MG63 (cell line): ENCODE measurements around the gene CUX1. TPM values are rescaled to one million over a fixed set of nuclear protein-coding genes. Genes with fewer than 3 reads are reported as not detected.
"Not testable (repeated sequence)": the region's sequence is repeated elsewhere in the genome, so short reads cannot be mapped to it uniquely, and the experiment has no call there.

Experiments
- DNase-seq: peaks from one replicate; pipeline ENCODE4 v3.0.0-alpha.2; 2020
- H3K27me3 ChIP-seq: fragments of 250-450 bp; sonication (Bioruptor Pico); 2 replicates; pipeline ENCODE4 v1.5.1; 2020; ENCODE audit warnings: mild to moderate bottlenecking, moderate library complexity
- H3K36me3 ChIP-seq: fragments of 250-450 bp; sonication (Bioruptor Pico); 2 replicates; pipeline ENCODE4 v1.5.1; 2020; ENCODE audit warnings: mild to moderate bottlenecking, moderate library complexity
- H3K4me3 ChIP-seq: fragments of 250-450 bp; sonication (Bioruptor Pico); 2 replicates; pipeline ENCODE4 v1.5.1; 2020; ENCODE audit warnings: mild to moderate bottlenecking, moderate library complexity
- H3K9me3 ChIP-seq: fragments of 250-450 bp; sonication (Bioruptor Pico); 2 replicates; pipeline ENCODE4 v1.5.1; 2020; ENCODE audit warnings: mild to moderate bottlenecking, moderate library complexity
- total RNA-seq: library from RNA; depleted of rRNA; stranded (reverse); fragments of >200 nt; shearing (Covaris generic); gene quantifications from 2 replicates; pipeline ENCODE4 v1.2.3, GENCODE V29; 2014; ENCODE audit warnings: low replicate concordance

Gene CUX1
- total RNA-seq, 1 experiment from 2014 or later, result 7.1 TPM

DNA sequence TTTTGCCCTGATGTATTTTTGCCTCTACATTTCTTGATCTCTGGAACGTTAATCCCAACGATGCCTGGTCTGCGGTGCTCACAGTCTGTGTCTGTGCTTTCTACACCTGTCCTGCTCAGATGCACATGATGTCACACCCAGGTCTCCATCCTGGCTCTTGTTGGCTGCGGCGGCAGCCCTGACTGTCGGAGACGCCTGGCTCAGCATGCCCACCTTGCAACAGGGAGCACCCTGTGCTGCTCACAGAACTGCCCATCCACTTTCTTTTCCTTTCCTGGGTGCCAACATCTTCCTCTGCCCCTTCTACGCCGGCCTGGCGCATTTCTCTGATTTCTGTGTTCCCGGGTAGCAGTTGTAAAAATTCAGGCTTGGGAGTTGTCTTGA, 106.2 kb downstream of the CUX1 start:
- Histone ChIP-seq H3K36me3 (no peaks in the 10 kb centered on the region), H3K9me3 (no peaks in the 10 kb centered on the region), H3K4me3 (no peak overlapping the region), H3K27me3 (no peaks in the 10 kb centered on the region)
- no peak for DNase-seq

DNA sequence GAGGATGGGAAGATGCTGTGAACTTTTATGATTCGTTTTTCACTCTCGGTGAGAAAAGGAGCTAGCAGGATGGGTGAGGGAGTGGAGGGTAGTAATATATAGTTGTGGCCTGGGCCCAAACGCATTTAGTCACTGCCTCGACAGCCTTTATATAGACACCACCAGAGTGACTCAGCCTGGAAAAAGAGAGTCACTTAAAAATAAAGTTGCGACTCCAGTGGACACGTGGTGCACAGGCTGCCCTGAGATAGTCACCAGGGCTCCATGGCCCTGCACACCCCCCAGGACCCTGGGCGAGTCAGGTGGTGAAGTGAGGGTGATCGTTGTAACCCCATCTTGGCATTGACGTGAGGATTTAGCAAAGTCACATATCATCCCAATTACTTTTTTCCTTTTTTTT, 106.7 kb downstream of the CUX1 start:
- Histone ChIP-seq H3K27me3 (no peaks in the 10 kb centered on the region), H3K4me3 (no peak overlapping the region), H3K9me3 (no peaks in the 10 kb centered on the region), H3K36me3 (no peaks in the 10 kb centered on the region)
- peak; percentile 66 for DNase-seq

DNA sequence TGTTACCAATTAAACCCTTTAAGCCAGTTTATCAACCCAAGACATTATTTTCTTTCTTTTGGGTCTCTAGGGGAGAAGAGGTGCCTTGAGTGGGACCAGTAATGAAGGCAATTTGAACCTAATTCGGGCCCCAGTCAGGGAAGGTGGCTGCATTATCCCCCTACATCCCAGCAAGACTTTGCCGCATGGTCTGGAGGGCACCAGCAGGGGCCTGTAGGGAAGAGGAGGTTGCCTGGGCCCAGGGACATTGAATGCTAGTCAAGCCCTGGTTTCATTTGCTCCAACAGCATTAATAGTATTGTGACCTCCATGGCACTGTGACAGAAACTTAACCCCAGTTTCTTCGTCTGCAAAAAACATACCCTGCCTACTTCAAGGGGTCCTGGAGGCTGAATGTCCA, 108.8 kb downstream of the CUX1 start:
- H3K36me3 ChIP-seq, result no peaks in the 10 kb centered on the region
- H3K4me3 ChIP-seq, result no peak overlapping the region
- H3K9me3 ChIP-seq, result no peaks in the 10 kb centered on the region
- no peaks in the 10 kb centered on the region for H3K27me3 ChIP-seq
- no peak for DNase-seq

DNA sequence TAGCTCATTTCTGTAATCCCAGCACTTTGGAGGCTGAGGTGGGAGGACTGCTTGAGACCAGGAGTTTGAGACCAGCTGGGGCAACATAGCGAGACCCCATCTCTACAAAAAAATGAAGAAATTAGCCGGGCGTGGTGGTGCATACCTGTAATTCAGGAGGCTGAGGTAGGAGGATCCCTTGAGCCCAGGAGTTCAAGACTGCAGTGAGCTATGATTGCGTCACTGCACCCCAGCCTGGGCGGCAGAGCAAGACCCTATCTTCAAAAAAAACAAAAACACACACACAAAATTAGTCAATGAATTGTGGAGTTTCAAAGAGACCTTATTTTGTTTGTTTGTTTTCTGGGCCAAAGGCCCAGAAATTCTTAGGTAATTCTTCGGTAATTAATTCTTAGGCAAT, 110.0 kb downstream of the CUX1 start:
- Histone ChIP-seq H3K9me3 (no peaks in the 10 kb centered on the region), H3K4me3 (no peak overlapping the region), H3K27me3 (no peaks in the 10 kb centered on the region), H3K36me3 (no peaks in the 10 kb centered on the region)
- no peak for DNase-seq

DNA sequence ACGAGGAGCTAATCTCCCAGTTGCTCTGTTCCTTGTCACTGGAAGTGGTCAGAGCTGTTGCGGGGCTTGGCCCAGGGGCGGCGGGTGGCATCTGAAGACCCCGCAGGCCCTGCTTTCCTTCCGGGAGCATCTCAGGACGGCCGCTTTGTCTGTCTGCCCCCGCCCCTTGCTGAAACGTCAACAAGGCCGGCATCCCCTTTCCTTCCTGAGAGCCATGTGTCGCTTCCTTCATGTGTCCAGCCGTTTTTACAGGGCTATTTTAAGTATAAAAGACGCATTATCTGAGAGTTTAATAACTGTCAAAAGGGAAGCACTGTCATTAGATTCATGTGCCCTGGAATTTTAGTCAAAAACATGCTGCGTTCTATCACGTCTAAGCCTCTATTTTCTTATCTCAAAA, 110.4 kb downstream of the CUX1 start:
- Histone ChIP-seq H3K36me3 (no peaks in the 10 kb centered on the region), H3K9me3 (no peaks in the 10 kb centered on the region), H3K4me3 (no peak overlapping the region), H3K27me3 (no peaks in the 10 kb centered on the region)
- no peak for DNase-seq

DNA sequence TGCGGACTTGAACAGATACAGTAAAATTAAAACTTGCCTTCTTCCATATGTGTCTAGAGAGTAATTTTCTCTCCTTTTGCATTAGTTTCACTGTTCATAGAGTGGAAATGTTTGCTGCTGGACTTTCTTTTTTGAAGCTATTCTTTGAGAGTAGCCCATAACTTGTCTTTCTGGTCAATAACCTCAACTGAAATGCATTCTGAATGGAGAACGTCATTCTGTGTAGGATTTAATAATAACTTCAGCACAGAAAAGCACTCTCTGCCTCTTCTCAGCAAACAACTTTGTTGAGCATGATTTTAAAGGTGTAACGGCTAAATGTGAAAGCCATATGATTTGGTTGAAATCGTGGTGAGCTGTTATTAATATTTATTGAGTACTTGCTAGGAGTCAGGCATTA, 111.8 kb downstream of the CUX1 start:
- DNase-seq, result no peak
- no peaks in the 10 kb centered on the region for H3K27me3 ChIP-seq
- no peaks in the 10 kb centered on the region for H3K36me3 ChIP-seq
- H3K9me3 ChIP-seq, result no peaks in the 10 kb centered on the region
- no peak overlapping the region for H3K4me3 ChIP-seq

DNA sequence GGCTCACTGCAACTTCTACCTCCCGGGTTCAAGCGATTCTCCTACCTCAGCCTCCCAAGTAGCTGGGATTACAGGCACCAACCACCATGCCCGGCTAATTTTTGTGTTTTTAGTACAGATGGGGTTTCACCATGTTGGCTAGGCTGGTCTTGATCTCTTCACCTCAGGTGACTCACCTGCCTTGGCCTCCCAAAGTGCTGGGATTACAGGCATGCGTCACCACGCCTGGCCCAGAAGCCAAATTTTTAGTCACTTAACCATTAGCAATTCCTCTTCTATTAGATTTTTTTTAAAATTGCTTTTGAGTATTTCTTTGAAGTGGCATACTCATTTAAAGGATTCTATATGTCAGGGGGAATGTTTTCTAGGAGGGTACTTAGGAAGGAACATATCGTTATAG, 112.5 kb downstream of the CUX1 start:
- not testable (repeated sequence) for H3K27me3 ChIP-seq, H3K4me3 ChIP-seq, H3K36me3 ChIP-seq, H3K9me3 ChIP-seq
- peak; percentile 32 for DNase-seq

DNA sequence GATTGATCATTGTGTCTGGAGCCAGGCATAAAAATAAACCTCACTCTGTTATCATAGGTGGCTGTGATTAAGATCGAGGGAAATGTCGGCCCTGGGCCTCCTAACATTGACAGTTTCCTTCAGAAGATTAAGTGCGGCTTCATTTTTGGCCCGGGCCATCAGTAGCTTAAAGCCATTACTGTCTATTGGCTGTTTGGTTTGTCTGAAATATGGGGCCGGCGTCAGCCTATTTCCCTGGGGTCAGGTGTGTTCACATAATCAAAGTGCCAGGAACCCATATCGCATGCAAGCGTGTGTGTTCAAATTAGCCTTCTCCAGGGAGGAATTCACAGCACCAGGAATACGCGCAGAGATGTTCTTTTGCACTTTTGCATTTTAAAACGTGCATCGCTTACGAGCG, 114.7 kb downstream of the CUX1 start:
- Histone ChIP-seq H3K9me3 (no peaks in the 10 kb centered on the region), H3K36me3 (no peaks in the 10 kb centered on the region), H3K27me3 (no peaks in the 10 kb centered on the region), H3K4me3 (no peak overlapping the region)
- DNase-seq, result no peak

DNA sequence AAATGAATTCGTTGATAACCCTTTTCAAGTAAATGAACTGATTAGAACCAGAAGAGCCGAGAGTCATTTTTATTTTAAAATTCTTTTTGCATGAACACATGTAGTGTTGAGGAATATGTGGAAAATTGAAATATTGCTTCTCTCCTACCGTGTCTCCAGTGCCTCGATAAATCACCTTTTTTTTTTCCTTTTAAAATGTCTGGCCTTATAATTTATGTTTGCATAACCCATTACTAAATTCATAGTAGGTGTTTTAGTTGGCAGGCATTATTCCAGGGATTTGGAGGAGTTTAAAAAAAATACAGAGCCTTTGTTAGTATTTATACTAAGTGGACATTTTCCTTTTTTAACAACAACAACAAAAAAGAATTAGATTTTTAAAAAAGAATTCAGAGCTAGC, 115.6 kb downstream of the CUX1 start:
- no peak for DNase-seq
- no peak overlapping the region for H3K4me3 ChIP-seq
- H3K9me3 ChIP-seq, result no peaks in the 10 kb centered on the region
- H3K36me3 ChIP-seq, result no peaks in the 10 kb centered on the region
- H3K27me3 ChIP-seq, result no peaks in the 10 kb centered on the region

DNA sequence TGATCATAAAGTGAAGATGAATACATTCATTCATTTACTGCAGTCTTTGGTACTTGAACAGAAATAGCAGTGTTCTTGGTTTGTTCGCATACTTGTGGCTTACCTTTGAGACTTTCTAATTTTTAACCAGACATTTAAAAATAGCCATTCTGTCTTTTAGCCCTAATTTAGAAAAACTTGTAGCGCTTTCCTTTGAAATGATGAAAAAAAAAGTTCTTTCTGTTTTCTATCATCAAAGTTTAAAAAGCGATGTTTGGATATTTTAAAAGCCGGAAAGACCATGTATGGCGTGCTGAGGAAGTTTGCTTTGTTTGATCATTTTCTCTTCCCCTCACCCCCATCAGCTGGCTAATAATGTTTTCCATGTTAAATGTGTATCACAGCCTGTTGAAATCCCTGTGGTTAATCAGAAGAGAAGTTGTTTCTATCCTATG, 116.3 kb downstream of the CUX1 start:
- no peaks in the 10 kb centered on the region for H3K36me3 ChIP-seq
- no peak overlapping the region for H3K4me3 ChIP-seq
- H3K9me3 ChIP-seq, result no peaks in the 10 kb centered on the region
- DNase-seq, result no peak
- no peaks in the 10 kb centered on the region for H3K27me3 ChIP-seq

DNA sequence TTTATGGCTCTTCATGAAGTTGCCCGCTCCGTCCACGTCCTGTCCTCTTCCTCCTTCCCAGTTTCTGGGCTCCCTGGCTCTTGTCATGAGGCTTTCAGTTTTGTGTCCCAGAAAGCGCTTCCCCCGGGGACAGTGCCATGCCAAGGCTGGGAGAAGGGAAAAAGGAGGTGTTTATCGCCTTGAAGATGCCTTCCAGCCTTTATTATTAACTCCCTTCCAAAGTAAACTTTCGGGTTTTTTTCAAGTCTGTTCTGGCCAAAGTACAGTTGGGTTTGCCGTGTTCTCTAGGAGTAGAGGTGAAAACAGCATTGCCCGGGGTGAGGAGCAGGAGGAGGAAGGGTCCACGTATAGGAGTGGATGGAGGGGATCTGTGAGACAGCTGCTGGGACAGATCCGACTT, 117.2 kb downstream of the CUX1 start:
- H3K4me3 ChIP-seq, result no peak overlapping the region
- H3K9me3 ChIP-seq, result no peaks in the 10 kb centered on the region
- no peaks in the 10 kb centered on the region for H3K27me3 ChIP-seq
- no peaks in the 10 kb centered on the region for H3K36me3 ChIP-seq
- DNase-seq, result no peak

DNA sequence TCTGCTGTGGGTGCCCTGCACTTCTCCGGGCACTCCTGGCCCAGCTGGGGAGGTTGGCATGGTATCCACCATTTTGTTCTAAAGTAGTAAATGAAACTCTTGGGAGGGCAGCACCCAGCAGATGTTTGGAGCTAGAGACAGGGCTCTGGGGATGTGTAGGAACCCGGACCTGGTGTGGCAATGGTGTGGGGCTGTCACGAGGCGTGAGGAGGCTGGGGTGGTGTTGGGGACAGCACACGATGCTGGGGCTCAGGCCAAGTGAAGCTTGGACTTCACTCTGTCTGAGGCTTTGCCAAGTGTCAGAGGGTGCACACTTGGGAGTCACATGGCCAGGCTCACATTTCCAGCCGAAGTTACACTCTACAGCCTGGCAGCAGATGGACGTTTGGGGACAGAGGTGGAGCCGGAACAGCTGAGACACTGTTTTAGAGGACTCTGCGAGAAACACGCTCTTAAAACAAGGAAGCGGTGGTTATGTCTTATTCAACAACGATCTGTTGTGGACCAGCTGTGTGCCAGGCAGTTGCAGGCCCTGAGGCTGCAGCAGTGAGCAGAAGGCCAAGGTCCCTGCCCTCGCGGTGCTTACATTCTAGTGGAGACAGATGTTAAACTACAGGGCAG, 118.2 kb downstream of the CUX1 start:
- Histone ChIP-seq H3K4me3 (no peak overlapping the region), H3K36me3 (no peaks in the 10 kb centered on the region), H3K9me3 (no peaks in the 10 kb centered on the region), H3K27me3 (no peaks in the 10 kb centered on the region)
- DNase-seq, result no peak

DNA sequence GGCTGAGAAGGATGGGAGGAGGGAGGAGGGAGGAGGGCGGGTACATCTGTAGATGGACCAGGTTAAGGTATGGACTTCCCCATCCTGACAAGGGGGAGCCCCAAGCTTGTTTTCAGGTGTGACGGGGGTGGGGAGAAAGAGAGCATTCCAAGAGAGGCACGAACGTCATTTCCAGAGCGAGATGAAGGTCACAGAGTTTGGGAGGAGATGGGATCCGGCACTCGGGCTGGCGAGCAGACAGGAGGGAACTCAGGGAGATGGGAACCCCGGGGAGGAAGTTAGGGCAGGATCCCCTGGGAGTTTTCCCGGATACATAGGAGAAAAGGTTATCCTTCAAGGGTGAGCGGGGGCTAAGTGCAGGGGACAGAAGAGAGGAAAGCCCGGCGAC, 118.8 kb downstream of the CUX1 start:
- Histone ChIP-seq H3K36me3 (no peaks in the 10 kb centered on the region), H3K27me3 (no peaks in the 10 kb centered on the region), H3K9me3 (no peaks in the 10 kb centered on the region), H3K4me3 (no peak overlapping the region)
- DNase-seq, result no peak

DNA sequence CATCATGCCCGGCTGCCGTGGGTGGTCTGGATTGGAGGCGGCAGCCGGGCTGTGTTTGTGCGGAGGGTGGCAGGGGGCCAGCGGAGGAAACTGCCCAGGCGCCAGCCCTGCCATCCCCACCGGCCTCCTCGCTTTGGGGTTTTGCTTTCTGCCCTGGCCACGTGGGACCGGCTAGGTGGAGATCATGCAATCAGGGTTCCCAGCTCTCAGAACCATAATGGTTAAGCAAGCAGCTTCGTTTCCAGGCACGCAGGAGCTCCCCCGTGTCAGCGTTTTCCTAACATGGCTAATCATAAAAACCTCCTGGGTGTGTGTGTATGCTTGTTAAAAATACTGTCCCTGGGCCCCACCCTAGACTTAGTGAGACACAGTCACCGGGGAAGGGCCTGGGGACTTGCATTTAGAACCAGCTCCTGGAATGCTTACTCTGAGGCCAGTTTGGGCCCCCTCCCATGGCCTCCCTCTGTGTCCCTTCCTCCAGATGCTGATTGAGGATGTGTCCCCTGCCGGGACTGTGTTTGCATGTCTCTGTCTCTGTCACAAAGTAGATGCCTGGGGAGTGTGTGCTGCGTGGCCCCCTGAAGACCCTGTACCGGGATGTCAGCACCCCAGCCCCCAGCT, 119.3 kb downstream of the CUX1 start:
- no peak for DNase-seq

DNA sequence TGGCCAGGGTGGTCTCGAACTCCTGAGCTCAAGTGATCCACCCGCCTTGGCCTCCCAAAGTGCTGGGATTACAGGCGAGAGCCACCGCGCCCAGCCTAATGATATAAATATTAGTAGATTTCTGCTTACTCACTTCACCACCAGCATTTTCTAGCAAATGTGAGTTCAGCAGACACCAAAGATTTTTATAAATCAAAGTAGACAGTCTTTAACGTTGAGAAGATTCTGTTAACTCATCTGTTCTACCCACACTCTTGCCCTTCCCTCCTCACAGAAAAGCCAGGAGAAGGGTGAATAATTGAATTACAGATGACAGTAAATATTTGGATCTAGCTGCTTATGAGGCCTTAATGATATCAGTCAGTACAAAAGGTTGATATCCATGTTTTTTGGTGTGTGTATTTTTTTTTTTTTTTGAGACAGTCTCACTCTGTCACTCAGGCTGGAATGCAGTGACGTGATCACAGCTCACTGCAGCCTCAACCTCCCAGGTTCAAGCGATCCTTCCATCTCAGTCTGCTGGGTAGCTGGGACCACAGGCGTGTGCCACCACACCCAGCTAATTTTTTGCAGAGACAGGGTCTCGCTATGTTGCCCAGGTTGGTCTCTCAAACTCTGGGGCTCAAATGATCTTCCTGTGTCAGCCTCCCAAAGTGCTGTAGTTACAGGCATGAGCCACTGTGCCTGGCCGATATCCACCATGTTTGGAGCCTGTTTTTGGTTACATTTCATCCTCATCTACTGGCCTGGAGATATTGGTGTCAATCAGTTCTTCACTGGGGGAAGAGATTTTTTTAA, 120.5 kb downstream of the CUX1 start:
- no peak overlapping the region for H3K4me3 ChIP-seq
- no peaks in the 10 kb centered on the region for H3K9me3 ChIP-seq
- no peaks in the 10 kb centered on the region for H3K36me3 ChIP-seq
- no peaks in the 10 kb centered on the region for H3K27me3 ChIP-seq
- no peak for DNase-seq

More for the DNA sequence above, 119.3 kb downstream of the CUX1 start:
- no peaks in the 10 kb centered on the region for H3K9me3 ChIP-seq
- no peaks in the 10 kb centered on the region for H3K27me3 ChIP-seq
- H3K36me3 ChIP-seq, result no peaks in the 10 kb centered on the region
- H3K4me3 ChIP-seq, result no peak overlapping the region

DNA sequence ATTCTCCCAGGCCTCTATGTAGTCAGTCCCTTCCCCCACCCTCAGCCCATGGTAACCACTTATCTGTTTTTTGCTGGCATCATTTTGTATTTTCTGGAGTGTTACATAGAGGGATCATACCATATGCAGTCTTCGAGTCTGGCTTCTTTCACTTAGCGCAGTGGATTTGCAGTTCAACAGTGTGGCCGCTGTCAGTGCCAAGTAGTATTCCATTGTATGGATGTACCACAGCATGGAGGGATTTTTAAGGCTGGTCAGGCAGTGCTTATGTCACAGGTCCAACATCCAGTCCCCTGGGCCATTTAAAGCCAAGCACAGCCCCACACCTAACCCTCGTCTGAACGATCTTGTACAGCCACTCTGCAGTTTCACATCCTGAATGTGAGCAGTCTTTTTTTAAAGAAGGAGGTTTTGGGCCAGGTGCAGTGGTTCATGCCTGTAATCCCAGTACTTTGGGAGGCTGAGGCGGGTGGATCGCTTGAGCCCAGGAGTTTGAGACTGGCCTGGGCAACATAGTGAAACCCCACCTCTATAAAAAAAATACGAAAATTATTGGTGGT, 121.8 kb downstream of the CUX1 start:
- Histone ChIP-seq H3K36me3 (no peaks in the 10 kb centered on the region), H3K27me3 (no peaks in the 10 kb centered on the region)
- DNase-seq, result no peak

DNA sequence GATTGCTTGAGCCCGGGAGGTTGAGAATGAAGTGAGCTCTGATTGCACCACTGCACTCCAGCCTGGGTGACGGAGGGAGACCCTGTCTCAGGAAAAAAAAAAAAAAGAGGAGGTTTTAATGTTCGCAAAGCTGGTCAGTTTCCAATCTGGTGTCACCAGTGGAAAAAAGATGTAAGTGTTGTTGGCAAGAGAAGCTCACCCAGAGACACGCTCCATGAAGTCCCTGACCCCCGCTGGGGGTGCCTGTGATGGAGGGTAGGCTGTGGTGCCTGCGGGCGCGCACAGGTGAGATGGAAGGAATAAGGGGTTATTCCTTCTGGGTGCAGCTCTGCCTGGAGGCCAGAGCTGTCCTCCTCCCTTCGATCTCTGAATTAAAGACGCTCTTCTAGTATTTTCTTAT, 122.7 kb downstream of the CUX1 start:
- DNase-seq, result no peak
- no peaks in the 10 kb centered on the region for H3K9me3 ChIP-seq

More for the DNA sequence above, 121.8 kb downstream of the CUX1 start:
- Histone ChIP-seq H3K4me3 (no peak overlapping the region), H3K9me3 (no peaks in the 10 kb centered on the region)

DNA sequence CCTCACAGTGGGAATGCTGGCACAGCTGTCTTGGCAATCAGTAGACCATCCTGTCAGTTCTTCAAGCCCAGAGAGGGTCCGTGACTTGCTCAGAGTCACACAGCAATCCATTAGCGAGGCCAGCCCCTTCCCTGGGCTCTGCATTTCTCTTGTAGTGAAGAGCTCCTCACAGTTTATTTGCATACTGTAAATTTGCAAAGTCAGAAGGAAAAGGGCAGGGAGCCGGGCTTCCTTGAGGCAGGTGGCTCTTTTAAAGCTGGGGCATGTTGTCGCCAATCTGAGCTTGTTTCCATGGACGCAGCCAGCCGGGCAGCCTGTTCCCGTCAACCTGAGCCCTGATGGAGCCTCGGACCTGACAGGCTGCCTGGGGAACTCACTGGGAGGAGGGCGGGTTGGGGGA, 123.4 kb downstream of the CUX1 start:
- H3K27me3 ChIP-seq, result no peaks in the 10 kb centered on the region
- DNase-seq, result no peak
- H3K9me3 ChIP-seq, result no peaks in the 10 kb centered on the region
- H3K36me3 ChIP-seq, result no peaks in the 10 kb centered on the region
- H3K4me3 ChIP-seq, result no peak overlapping the region

More for the DNA sequence above, 122.7 kb downstream of the CUX1 start:
- Histone ChIP-seq H3K36me3 (no peaks in the 10 kb centered on the region), H3K4me3 (no peak overlapping the region), H3K27me3 (no peaks in the 10 kb centered on the region)
